Muscle of leg (tissue), 11 donors: ENCODE results near the gene PIH1D2. TPM values are rescaled to one million over a fixed set of nuclear protein-coding genes. Genes with fewer than 3 reads are reported as not detected.
"Not testable (repeated sequence)": the region's sequence is repeated elsewhere in the genome, so short reads cannot be mapped to it uniquely, and the experiment has no call there.

Experiments used
- DNase-seq: peaks from one replicate; pipeline ENCODE4 v3.0.0; 2013
- H3K27ac ChIP-seq: one replicate; pipeline ENCODE4 v1.5.1; 2013; ENCODE audit warnings: mild to moderate bottlenecking, low read length, control low read depth
- H3K27me3 ChIP-seq: one replicate; pipeline ENCODE4 v1.6.1; 2013; ENCODE audit warnings: low read length; ENCODE audit not compliant: control insufficient read depth, insufficient read depth
- H3K36me3 ChIP-seq: one replicate; pipeline ENCODE4 v1.6.1; 2013; ENCODE audit warnings: low read length; ENCODE audit not compliant: control insufficient read depth, insufficient read depth
- H3K4me1 ChIP-seq: one replicate; pipeline ENCODE4 v1.6.1; 2013; ENCODE audit warnings: low read length; ENCODE audit not compliant: control insufficient read depth, insufficient read depth
- H3K4me3 ChIP-seq: one replicate; pipeline ENCODE4 v1.5.1; 2013; ENCODE audit warnings: low read length, control low read depth
- H3K9me3 ChIP-seq: replicated peaks from 2 replicates; pipeline ENCODE4 v1.6.1; 2013; ENCODE audit warnings: low read depth, low read length; ENCODE audit not compliant: control insufficient read depth
- WGBS: methylation state at CpG from one replicate; pipeline ENCODE4 v1.1.5; 2013; ENCODE audit warnings: missing lambda C conversion rate; ENCODE audit not compliant: insufficient coverage; 5-methylcytosine and 5-hydroxymethylcytosine counted together
- polyA plus RNA-seq, 8 donors: library from polyadenylated mRNA; unstranded; fragments of 120-200 nt; gene quantifications; one replicate each; pipeline versions ENCODE4 v1.2.1 to v1.2.3, GENCODE V29; 2013; ENCODE audit warnings: inconsistent platforms in 1 of 8, low replicate concordance in 1 of 8; ENCODE audit not compliant: insufficient read length in 8 of 8, insufficient read depth in 1 of 8
- total RNA-seq: library from RNA; stranded (reverse); fragments of 120-200 nt; gene quantifications from one replicate; pipeline ENCODE4 v1.2.4, GENCODE V29; 2013

The PIH1D2 gene
- total and polyA plus RNA-seq, 9 donors = 1.0 to 1.6 (median 1.2) TPM

GRCh38 chr11:112057170-112057569 is 16.6 kb downstream of the PIH1D2 start:
- no peaks in the 10 kb centered on the region for H3K27me3 ChIP-seq
- WGBS = 100% methylated on average over 1 of the region's 4 CpGs

GRCh38 chr11:112051768-112052167 is 22.0 kb downstream of the PIH1D2 start:
- no peaks in the 10 kb centered on the region for H3K4me1 ChIP-seq
- WGBS = no CpG with 5 or more reads among the region's 3 CpGs
- H3K27ac ChIP-seq = no peak overlapping the region
- H3K27me3 ChIP-seq = no peaks in the 10 kb centered on the region
- no peaks in the 10 kb centered on the region for H3K9me3 ChIP-seq
- no peak overlapping the region for H3K4me3 ChIP-seq
- peaks cover 34% of the 10 kb centered on the region for H3K36me3 ChIP-seq
- no peak for DNase-seq

More at GRCh38 chr11:112057170-112057569, 16.6 kb downstream of the PIH1D2 start:
- Histone ChIP-seq H3K36me3 (peaks cover 32% of the 10 kb centered on the region), H3K4me1 (no peaks in the 10 kb centered on the region), H3K9me3 (no peaks in the 10 kb centered on the region), H3K4me3 (no peak overlapping the region), H3K27ac (no peak overlapping the region)
- DNase-seq = no peak

GRCh38 chr11:112050721-112051120 is 23.1 kb downstream of the PIH1D2 start:
- H3K36me3 ChIP-seq = peaks cover 34% of the 10 kb centered on the region
- no CpG with 5 or more reads among the region's 3 CpGs for WGBS
- H3K9me3 ChIP-seq = no peaks in the 10 kb centered on the region
- H3K4me1 ChIP-seq = no peaks in the 10 kb centered on the region
- H3K27me3 ChIP-seq = no peaks in the 10 kb centered on the region
- no peak for DNase-seq
- H3K27ac ChIP-seq = no peak overlapping the region
- H3K4me3 ChIP-seq = no peak overlapping the region

- 0% methylated on average over 1 of the region's 2 CpGs for WGBS
- Histone ChIP-seq H3K27me3 (no peaks in the 10 kb centered on the region), H3K4me1 (no peaks in the 10 kb centered on the region), H3K4me3 (no peak overlapping the region), H3K27ac (no peak overlapping the region), H3K36me3 (peaks cover 38% of the 10 kb centered on the region), H3K9me3 (no peaks in the 10 kb centered on the region)
- DNase-seq = no peak
Observed at GRCh38 chr11:112049777-112050176, 24.0 kb downstream of the PIH1D2 start.

- H3K4me1 ChIP-seq, H3K4me3 ChIP-seq, DNase-seq, H3K27ac ChIP-seq, H3K9me3 ChIP-seq, H3K27me3 ChIP-seq: not testable (repeated sequence)
- no CpG with 5 or more reads among the region's 3 CpGs for WGBS
- peaks cover 33% of the 10 kb centered on the region for H3K36me3 ChIP-seq
Observed at GRCh38 chr11:112048256-112048655, 25.6 kb downstream of the PIH1D2 start.

- H3K27me3 ChIP-seq, DNase-seq, H3K27ac ChIP-seq, H3K4me1 ChIP-seq, H3K4me3 ChIP-seq, H3K9me3 ChIP-seq: not testable (repeated sequence)
- whole genome bisulfite sequencing = 60% methylated on average over 1 of the region's 2 CpGs
- peaks cover 25% of the 10 kb centered on the region for H3K36me3 ChIP-seq
Observed at GRCh38 chr11:112046647-112047046, 27.2 kb downstream of the PIH1D2 start.

- WGBS = 100% methylated on average over 2 of the region's 4 CpGs
- no peaks in the 10 kb centered on the region for H3K4me1 ChIP-seq
- no peak for DNase-seq
- no peaks in the 10 kb centered on the region for H3K9me3 ChIP-seq
- peaks cover 17% of the 10 kb centered on the region for H3K36me3 ChIP-seq
- no peaks in the 10 kb centered on the region for H3K27me3 ChIP-seq
- no peak overlapping the region for H3K4me3 ChIP-seq
- H3K27ac ChIP-seq = no peak overlapping the region
Observed at GRCh38 chr11:112044961-112045360, 28.9 kb downstream of the PIH1D2 start.

- Histone ChIP-seq H3K4me3 (no peak overlapping the region), H3K27me3 (no peaks in the 10 kb centered on the region), H3K4me1 (no peaks in the 10 kb centered on the region), H3K9me3 (no peaks in the 10 kb centered on the region), H3K36me3 (peaks cover 20% of the 10 kb centered on the region), H3K27ac (no peak overlapping the region)
- no peak for DNase-seq
- no CpG with 5 or more reads among the region's 2 CpGs for WGBS
Observed at GRCh38 chr11:112042961-112043304, 30.9 kb downstream of the PIH1D2 start.

- H3K4me1 ChIP-seq = no peaks in the 10 kb centered on the region
- no peak overlapping the region for H3K27ac ChIP-seq
- no peak for DNase-seq
- no peaks in the 10 kb centered on the region for H3K27me3 ChIP-seq
- WGBS = no CpG with 5 or more reads among the region's 6 CpGs
- peaks cover 25% of the 10 kb centered on the region for H3K36me3 ChIP-seq
- H3K4me3 ChIP-seq = no peak overlapping the region
- H3K9me3 ChIP-seq = no peaks in the 10 kb centered on the region
Observed at GRCh38 chr11:112042161-112042960, 31.5 kb downstream of the PIH1D2 start.

GRCh38 chr11:112037527-112037926 is 36.3 kb downstream of the PIH1D2 start:
- H3K27me3 ChIP-seq = no peaks in the 10 kb centered on the region
- DNase-seq = no peak
- H3K27ac ChIP-seq = no peak overlapping the region
- no peak overlapping the region for H3K4me3 ChIP-seq
- peaks cover 30% of the 10 kb centered on the region for H3K36me3 ChIP-seq
- no peaks in the 10 kb centered on the region for H3K9me3 ChIP-seq
- no peaks in the 10 kb centered on the region for H3K4me1 ChIP-seq

GRCh38 chr11:112033902-112034301 is 39.9 kb downstream of the PIH1D2 start:
- 100% methylated on average over 1 of the region's 3 CpGs for WGBS
- Histone ChIP-seq H3K9me3 (no peaks in the 10 kb centered on the region), H3K4me3 (no peak overlapping the region), H3K27ac (no peak overlapping the region), H3K27me3 (no peaks in the 10 kb centered on the region), H3K4me1 (no peaks in the 10 kb centered on the region), H3K36me3 (peaks cover 41% of the 10 kb centered on the region)
- no peak for DNase-seq
